ENCODE data around the gene NTNG1. TPM values are rescaled to one million over a fixed set of nuclear protein-coding genes. Genes with fewer than 3 reads are reported as not detected.

Gene NTNG1
- total RNA-seq, 1 donor from 2014 or later: not detected

DNA sequence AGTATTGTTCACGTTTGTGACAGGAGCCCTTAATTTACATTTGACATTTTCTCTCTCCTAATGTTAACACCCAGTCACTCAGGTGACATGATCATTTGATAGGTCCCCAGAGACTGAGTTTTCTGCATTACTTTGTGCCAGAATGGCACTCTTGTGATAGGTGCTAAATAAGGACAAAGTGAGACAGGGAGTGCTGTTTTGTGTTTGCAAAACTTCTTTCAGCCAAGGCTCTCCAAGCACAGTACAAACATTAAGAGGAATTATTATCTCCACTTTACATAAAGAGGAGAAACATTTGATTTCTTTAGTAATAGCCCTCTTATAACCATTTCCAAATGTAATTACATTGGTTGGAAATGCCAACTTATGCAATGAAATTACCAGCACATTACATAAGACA is 355.2 kb downstream of the NTNG1 start:
- no peak overlapping the region for H3K27ac ChIP-seq

DNA sequence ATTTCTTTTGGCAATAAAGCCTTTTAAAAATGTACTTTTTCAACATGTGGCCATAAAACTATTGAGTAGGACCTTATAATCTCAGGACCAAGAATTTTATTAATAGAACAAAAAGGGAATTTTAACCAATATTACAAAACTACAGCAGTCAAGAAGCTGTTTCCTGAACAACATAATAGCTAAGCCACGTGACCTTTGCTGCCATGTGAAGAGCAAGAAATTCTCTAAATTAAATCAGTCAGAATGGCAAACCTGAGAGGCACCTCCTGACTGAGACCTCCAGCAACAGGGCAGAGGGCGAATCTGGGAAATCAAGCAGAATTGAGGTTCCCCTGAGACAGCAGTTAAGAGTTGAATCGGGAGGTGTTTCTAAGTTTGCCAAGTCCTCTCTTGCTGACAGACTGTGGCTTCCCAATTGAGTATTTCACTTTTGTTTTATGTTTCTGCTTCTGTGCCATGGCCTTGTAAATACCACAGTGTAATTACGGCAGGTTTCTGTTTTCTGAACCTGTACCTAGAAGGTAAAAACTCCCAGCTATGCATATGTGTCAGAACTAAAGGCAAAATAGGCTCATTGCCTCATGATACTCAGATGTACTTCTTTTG is 358.4 kb downstream of the NTNG1 start:
- intact Hi-C loops (cut with DNase I): no loop called here
- no peaks in the 10 kb centered on the region for H3K27me3 ChIP-seq
- no peaks in the 10 kb centered on the region for H3K4me1 ChIP-seq
- no peaks in the 10 kb centered on the region for H3K36me3 ChIP-seq
- DNase-seq (ENCODE audit: low spot score in 2 of 2): no peak
- TF ChIP-seq, protein P1, sequence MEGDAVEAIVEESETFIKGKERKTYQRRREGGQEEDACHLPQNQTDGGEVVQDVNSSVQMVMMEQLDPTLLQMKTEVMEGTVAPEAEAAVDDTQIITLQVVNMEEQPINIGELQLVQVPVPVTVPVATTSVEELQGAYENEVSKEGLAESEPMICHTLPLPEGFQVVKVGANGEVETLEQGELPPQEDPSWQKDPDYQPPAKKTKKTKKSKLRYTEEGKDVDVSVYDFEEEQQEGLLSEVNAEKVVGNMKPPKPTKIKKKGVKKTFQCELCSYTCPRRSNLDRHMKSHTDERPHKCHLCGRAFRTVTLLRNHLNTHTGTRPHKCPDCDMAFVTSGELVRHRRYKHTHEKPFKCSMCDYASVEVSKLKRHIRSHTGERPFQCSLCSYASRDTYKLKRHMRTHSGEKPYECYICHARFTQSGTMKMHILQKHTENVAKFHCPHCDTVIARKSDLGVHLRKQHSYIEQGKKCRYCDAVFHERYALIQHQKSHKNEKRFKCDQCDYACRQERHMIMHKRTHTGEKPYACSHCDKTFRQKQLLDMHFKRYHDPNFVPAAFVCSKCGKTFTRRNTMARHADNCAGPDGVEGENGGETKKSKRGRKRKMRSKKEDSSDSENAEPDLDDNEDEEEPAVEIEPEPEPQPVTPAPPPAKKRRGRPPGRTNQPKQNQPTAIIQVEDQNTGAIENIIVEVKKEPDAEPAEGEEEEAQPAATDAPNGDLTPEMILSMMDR (IDR thresholded peaks at IDR 0.05): no peak
- no peak overlapping the region for H3K4me3 ChIP-seq
- H3K9me3 ChIP-seq: no peaks in the 10 kb centered on the region
- no peak overlapping the region for H3K27ac ChIP-seq

More for the DNA sequence above, 355.2 kb downstream of the NTNG1 start:
- Histone ChIP-seq H3K4me1 (no peaks in the 10 kb centered on the region), H3K27me3 (no peaks in the 10 kb centered on the region), H3K4me3 (no peak overlapping the region), H3K36me3 (no peaks in the 10 kb centered on the region), H3K9me3 (no peaks in the 10 kb centered on the region)
- TF ChIP-seq, protein P1 (IDR thresholded peaks at IDR 0.05): no peak
- intact Hi-C loops (cut with DNase I): no loop called here
- no peak for DNase-seq (ENCODE audit: low spot score in 2 of 2)

DNA sequence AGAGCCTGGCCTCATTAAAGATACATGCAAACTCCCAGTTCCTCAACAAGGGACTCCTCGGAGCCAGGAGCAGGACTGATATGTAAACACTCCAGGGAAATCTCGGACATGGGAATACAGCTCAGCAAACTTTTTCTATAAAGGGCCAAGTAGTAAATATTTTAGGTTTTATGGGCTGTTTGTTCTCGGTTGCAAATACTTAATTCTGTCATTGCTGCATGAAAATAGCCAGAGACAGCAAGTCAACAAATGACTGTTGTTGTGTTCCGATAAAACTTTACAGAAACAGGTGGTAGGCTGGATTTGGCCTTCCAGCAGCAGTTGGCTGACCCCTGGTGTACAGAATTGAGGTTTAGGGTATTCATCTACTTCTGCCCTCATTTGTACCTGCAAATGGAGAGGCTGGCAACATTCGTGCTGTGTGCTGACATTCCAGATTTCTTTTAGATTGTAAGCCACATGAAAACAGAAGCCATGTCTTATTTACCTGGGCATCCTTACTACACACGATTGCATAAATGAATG is 360.3 kb downstream of the NTNG1 start:
- no peak overlapping the region for H3K27ac ChIP-seq
- H3K4me1 ChIP-seq: no peaks in the 10 kb centered on the region
- DNase-seq (ENCODE audit: low spot score in 2 of 2): no peak
- intact Hi-C loops (cut with DNase I): no loop called here
- no peaks in the 10 kb centered on the region for H3K36me3 ChIP-seq
- TF ChIP-seq, protein P1 (IDR thresholded peaks at IDR 0.05): no peak
- H3K27me3 ChIP-seq: no peaks in the 10 kb centered on the region
- H3K4me3 ChIP-seq: no peak overlapping the region
- no peaks in the 10 kb centered on the region for H3K9me3 ChIP-seq

DNA sequence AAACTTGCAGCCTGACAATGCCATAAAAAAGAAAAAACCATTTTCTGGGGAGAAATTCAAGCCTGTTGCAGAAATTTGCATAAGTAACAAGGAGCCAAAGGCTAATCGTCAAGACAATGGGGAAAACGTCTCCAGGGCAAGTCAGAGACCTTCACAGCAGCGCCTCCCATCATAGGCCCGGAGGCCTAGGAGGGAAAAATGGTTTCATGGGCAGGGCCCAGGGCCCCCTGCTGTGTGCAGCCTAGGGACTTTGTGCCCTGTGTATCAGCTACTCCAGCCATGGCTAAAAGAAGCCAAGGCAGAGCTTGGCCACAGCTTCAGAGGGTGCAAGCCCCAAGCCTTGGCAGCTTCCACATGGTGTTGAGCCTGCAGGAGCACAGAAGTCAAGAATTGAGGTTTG is 369.5 kb downstream of the NTNG1 start:
- TF ChIP-seq, protein P1 (IDR thresholded peaks at IDR 0.05): no peak
- Histone ChIP-seq H3K27me3 (no peaks in the 10 kb centered on the region), H3K9me3 (no peaks in the 10 kb centered on the region), H3K4me1 (no peaks in the 10 kb centered on the region), H3K4me3 (no peak overlapping the region), H3K36me3 (no peaks in the 10 kb centered on the region), H3K27ac (no peak overlapping the region)
- intact Hi-C loops (cut with DNase I): no loop called here
- DNase-seq (ENCODE audit: low spot score in 2 of 2): no peak

DNA sequence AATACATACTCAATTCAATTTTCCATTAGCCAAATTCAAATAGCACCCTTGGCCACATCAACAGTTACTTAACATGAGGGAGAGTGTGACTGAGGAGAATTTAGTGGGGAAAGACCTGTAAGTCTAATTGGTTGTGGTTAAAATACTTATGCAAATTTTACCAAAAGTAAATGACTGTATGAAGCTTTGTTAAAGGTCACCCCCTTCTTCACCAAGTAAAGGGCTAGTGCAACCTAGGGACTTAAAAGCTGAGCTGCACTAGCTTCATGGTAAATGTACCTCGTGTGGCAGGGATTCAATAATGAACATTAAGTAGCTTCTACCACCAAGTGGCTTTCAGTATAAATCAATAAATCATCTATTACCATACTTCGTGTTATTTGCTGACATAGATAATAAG is 372.0 kb downstream of the NTNG1 start:
- no peaks in the 10 kb centered on the region for H3K4me1 ChIP-seq
- H3K27ac ChIP-seq: no peak overlapping the region
- intact Hi-C loops (cut with DNase I): no loop called here
- no peaks in the 10 kb centered on the region for H3K9me3 ChIP-seq
- TF ChIP-seq, protein P1 (IDR thresholded peaks at IDR 0.05): no peak
- DNase-seq (ENCODE audit: low spot score in 2 of 2): no peak
- no peaks in the 10 kb centered on the region for H3K36me3 ChIP-seq
- H3K4me3 ChIP-seq: no peak overlapping the region
- H3K27me3 ChIP-seq: no peaks in the 10 kb centered on the region

Data from ascending aorta (tissue), 2 donors.